Measurements from ENCODE around the gene BPIFB6.

GRCh38 chr20:33018169-33018931 is 13.1 kb upstream of the BPIFB6 start:
- TF ChIP-seq CTCF (optimal IDR thresholded peaks at IDR 0.05 in 1 of 3, IDR thresholded peaks at IDR 0.05 in 1 of 3, conservative IDR thresholded peaks at IDR 0.05 in 1 of 3; ENCODE audit: extremely low read depth in 1 of 3, insufficient read depth in 2 of 3, low read length in 3 of 3) = no peak
- no peak for TF ChIP-seq EZH2 (IDR thresholded peaks at IDR 0.05; ENCODE audit: low read length)

Data from keratinocyte (primary cell).